ENCODE data around the gene KIF1B. TPM values are rescaled to one million over a fixed set of nuclear protein-coding genes. Genes with fewer than 3 reads are reported as not detected.

The KIF1B gene
- total RNA-seq, 1 experiment from 2014 or later: 57.7 TPM

DNA sequence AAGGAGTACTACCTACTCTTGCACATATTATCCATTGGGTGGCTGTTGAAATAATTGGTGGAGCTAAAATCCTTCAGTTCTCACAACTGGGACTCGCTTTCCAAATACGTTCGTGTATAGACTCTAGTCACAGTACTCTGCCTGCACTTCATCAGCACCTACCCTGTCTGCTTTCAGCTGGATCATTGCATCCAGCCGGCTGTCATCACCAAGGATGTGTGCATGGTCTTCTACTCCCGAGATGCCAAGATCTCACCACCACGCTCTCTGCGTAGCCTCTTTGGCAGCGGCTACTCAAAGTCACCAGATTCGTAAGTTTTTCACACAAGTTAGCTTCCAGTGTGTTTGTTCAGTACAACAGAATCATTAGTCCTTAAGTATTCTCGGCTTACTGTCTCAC is 151.1 kb downstream of the KIF1B start:
- Mint-ChIP-seq H3K4me3 (no peak overlapping the region), H3K27me3 (ENCODE audit: low read depth) (no peaks in the 10 kb centered on the region), H3K4me1 (no peaks in the 10 kb centered on the region), H3K36me3 (ENCODE audit: insufficient read depth in 1 of 3, low read depth in 3 of 3) (peaks cover 27 to 50% (median 47%) of the 10 kb centered on the region in 3 experiments; a peak in 6 of 7 replicates), H3K9me3 (no peaks in the 10 kb centered on the region), H3K27ac (no peak overlapping the region)
- no peak overlapping the region for H3K23ac ChIP-seq (ENCODE audit: insufficient read length, low read depth, low read length)
- no peak overlapping the region for H3K9ac ChIP-seq (ENCODE audit: extremely low read depth, insufficient read length, low read length)
- H3K27me3 ChIP-seq (ENCODE audit: insufficient read depth, low read length): no peaks in the 10 kb centered on the region
- H2BK120ac ChIP-seq (ENCODE audit: low read depth, low read length, poor library complexity, severe bottlenecking): no peak overlapping the region
- no peak overlapping the region for H3K27ac ChIP-seq (ENCODE audit: insufficient read length, low read depth, low read length)
- no peak overlapping the region for H3T11ph ChIP-seq (ENCODE audit: low read length)
- TF ChIP-seq, protein P1, sequence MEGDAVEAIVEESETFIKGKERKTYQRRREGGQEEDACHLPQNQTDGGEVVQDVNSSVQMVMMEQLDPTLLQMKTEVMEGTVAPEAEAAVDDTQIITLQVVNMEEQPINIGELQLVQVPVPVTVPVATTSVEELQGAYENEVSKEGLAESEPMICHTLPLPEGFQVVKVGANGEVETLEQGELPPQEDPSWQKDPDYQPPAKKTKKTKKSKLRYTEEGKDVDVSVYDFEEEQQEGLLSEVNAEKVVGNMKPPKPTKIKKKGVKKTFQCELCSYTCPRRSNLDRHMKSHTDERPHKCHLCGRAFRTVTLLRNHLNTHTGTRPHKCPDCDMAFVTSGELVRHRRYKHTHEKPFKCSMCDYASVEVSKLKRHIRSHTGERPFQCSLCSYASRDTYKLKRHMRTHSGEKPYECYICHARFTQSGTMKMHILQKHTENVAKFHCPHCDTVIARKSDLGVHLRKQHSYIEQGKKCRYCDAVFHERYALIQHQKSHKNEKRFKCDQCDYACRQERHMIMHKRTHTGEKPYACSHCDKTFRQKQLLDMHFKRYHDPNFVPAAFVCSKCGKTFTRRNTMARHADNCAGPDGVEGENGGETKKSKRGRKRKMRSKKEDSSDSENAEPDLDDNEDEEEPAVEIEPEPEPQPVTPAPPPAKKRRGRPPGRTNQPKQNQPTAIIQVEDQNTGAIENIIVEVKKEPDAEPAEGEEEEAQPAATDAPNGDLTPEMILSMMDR (conservative IDR thresholded peaks at IDR 0.05): no peak
- no peak overlapping the region for H3K14ac ChIP-seq (ENCODE audit: insufficient read depth, low read length)
- H3K4ac ChIP-seq (ENCODE audit: low read depth, low read length): no peak overlapping the region
- no peak overlapping the region for H2BK20ac ChIP-seq (ENCODE audit: low read depth, low read length, poor library complexity, severe bottlenecking)
- H3K23me2 ChIP-seq (ENCODE audit: insufficient read length, low read depth, low read length, poor library complexity, severe bottlenecking): no peaks in the 10 kb centered on the region
- H4K5ac ChIP-seq (ENCODE audit: insufficient read length, low read depth, low read length): no peak overlapping the region
- no peak overlapping the region for H4K8ac ChIP-seq (replicated peaks; ENCODE audit: insufficient read length, low read depth, low read length)
- no peak overlapping the region for H2BK15ac ChIP-seq (ENCODE audit: low read depth, low read length)
- H4K91ac ChIP-seq (ENCODE audit: insufficient read length, low read depth, low read length): no peak overlapping the region
- no peak overlapping the region for H2AK5ac ChIP-seq (ENCODE audit: insufficient read length, low read length)
- no peak overlapping the region for H3K4me2 ChIP-seq (ENCODE audit: insufficient read depth, insufficient read length, low read length)
- no peaks in the 10 kb centered on the region for H3K79me2 ChIP-seq (ENCODE audit: insufficient read depth, low read length)
- no peaks in the 10 kb centered on the region for H3K9me3 ChIP-seq (ENCODE audit: control insufficient read depth, low read depth, low read length)
- no peaks in the 10 kb centered on the region for H3K79me1 ChIP-seq (ENCODE audit: insufficient read depth, low read depth, low read length, poor library complexity, severe bottlenecking)
- H2BK5ac ChIP-seq (ENCODE audit: insufficient read length, low read length): no peak overlapping the region
- no peak overlapping the region for H3K18ac ChIP-seq (ENCODE audit: insufficient read length, low read depth, low read length)
- H2AFZ ChIP-seq (ENCODE audit: low read length): no peak overlapping the region
- H3K56ac ChIP-seq (ENCODE audit: insufficient read length, low read depth, low read length): no peak overlapping the region
- no peak overlapping the region for H2BK12ac ChIP-seq (ENCODE audit: insufficient read length, low read depth, low read length)
- H3K4me1 ChIP-seq (ENCODE audit: insufficient read depth, low read length): no peaks in the 10 kb centered on the region
- H4K20me1 ChIP-seq (ENCODE audit: control insufficient read depth, insufficient read depth, insufficient read length): no peaks in the 10 kb centered on the region
- WGBS (ENCODE audit: extremely low coverage, insufficient read length, low lambda C conversion rate): no CpG with 5 or more reads among the region's 10 CpGs
- DNase-seq: no peak
